Hepatocyte (in vitro differentiated cells): ENCODE data around the gene ABCA5. TPM values are rescaled to one million over a fixed set of nuclear protein-coding genes. Genes with fewer than 3 reads are reported as not detected.

Experiments
- DNase-seq: peaks from one replicate; pipeline ENCODE4 v3.0.0-alpha.2; 2016; ENCODE audit warnings: low spot score
- H2AFZ ChIP-seq: fragments of 200-600 bp; sonication (generic); 2 replicates; pipeline ENCODE4 v1.6.0; 2016; ENCODE audit warnings: antibody characterized with exemption, mild to moderate bottlenecking
- H3K27ac ChIP-seq: fragments of 200-600 bp; sonication (generic); 2 replicates; pipeline ENCODE4 v1.5.1; 2016; ENCODE audit warnings: mild to moderate bottlenecking
- H3K27me3 ChIP-seq: fragments of 200-600 bp; sonication (generic); 2 replicates; pipeline ENCODE4 v1.6.1; 2016
- H3K36me3 ChIP-seq: fragments of 200-600 bp; sonication (generic); replicated peaks from 2 replicates; pipeline ENCODE4 v1.5.1; 2016; ENCODE audit warnings: low read depth; ENCODE audit not compliant: insufficient read depth
- H3K4me1 ChIP-seq: fragments of 200-600 bp; sonication (generic); 2 replicates; pipeline ENCODE4 v1.5.1; 2016; ENCODE audit warnings: mild to moderate bottlenecking, moderate library complexity; ENCODE audit not compliant: insufficient read depth
- H3K4me2 ChIP-seq: fragments of 200-600 bp; sonication (generic); 2 replicates; pipeline ENCODE4 v1.6.0; 2016
- H3K4me3 ChIP-seq: fragments of 200-600 bp; sonication (generic); 2 replicates; pipeline ENCODE4 v1.5.1; 2016; ENCODE audit warnings: mild to moderate bottlenecking
- H3K79me2 ChIP-seq: fragments of 200-600 bp; sonication (generic); 2 replicates; pipeline ENCODE4 v1.6.0; 2017; ENCODE audit warnings: mild to moderate bottlenecking
- H3K9me2 ChIP-seq: fragments of 200-600 bp; sonication (generic); replicated peaks from 2 replicates; pipeline ENCODE4 v1.6.0; 2017; ENCODE audit warnings: mild to moderate bottlenecking; ENCODE audit not compliant: insufficient read depth
- H3K9me3 ChIP-seq: fragments of 200-600 bp; sonication (generic); 2 replicates; pipeline ENCODE4 v1.5.1; 2016; ENCODE audit warnings: low read depth, mild to moderate bottlenecking
- H4K20me1 ChIP-seq: fragments of 200-600 bp; sonication (generic); 2 replicates; pipeline ENCODE4 v1.6.0; 2016; ENCODE audit warnings: mild to moderate bottlenecking; ENCODE audit not compliant: insufficient read depth, poor library complexity, severe bottlenecking
- EZH2 ChIP-seq: fragments of 200-600 bp; sonication (generic); IDR thresholded peaks from 2 replicates; pipeline ENCODE4 v1.6.1; 2016; ENCODE audit warnings: antibody characterized with exemption, mild to moderate bottlenecking, borderline replicate concordance
- EZH2phosphoT487 ChIP-seq: fragments of 200-600 bp; sonication (generic); IDR thresholded peaks from one replicate; pipeline ENCODE4 v1.6.1; 2018; ENCODE audit warnings: antibody characterized with exemption, mild to moderate bottlenecking, low read depth, moderate library complexity; ENCODE audit not compliant: unreplicated experiment, severe bottlenecking
- WGBS: methylation state at CpG from one replicate; pipeline ENCODE4 v1.1.6; 2016; ENCODE audit warnings: low lambda C conversion rate; ENCODE audit errors: missing lambda C conversion rate; 5-methylcytosine and 5-hydroxymethylcytosine counted together
- polyA plus RNA-seq: library from polyadenylated mRNA; unstranded; fragments of >200 nt; fragmentation: Nextera tagmentation; extraction: Ambion mirVana; gene quantifications from 2 replicates; pipeline ENCODE4 v1.2.1, GENCODE V29; 2016
- total RNA-seq: library from RNA; depleted of rRNA; stranded (reverse); fragments of >200 nt; gene quantifications from 2 replicates; pipeline ENCODE4 v1.2.3, GENCODE V29; 2014
- TF ChIP-seq, protein P1 (sequence below): fragments of 200-600 bp; sonication (generic); IDR thresholded peaks from 2 replicates; pipeline ENCODE4 v1.5.1; 2016; ENCODE audit warnings: antibody characterized with exemption, mild to moderate bottlenecking; ENCODE audit not compliant: poor library complexity

The ABCA5 gene
- total and polyA plus RNA-seq, 2 experiments from 2014 or later, result 22.4 to 59.8 TPM

DNA sequence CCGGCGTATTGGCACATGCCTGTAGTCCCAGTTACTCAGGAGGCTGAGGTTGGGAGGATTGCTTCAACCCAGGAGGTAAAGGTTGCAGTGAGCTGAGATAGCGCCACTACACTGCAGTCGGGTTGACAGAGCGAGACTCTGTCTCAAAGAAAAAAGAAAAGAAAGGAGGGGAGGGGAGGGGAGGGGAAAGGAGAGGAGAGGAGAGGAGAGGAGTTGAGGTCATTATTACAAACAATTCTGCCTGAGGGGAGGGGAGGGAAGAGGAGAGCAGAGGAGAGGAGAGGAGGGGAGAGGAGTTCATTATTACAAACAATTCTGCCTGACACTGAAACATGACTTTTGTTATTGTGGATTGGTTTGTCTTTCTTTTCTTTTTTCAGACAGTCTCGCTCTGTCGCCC lies 19.8 kb upstream of the ABCA5 start:
- Histone ChIP-seq H2AFZ (no peak overlapping the region), H3K27ac (no peak overlapping the region), H3K27me3 (no peaks in the 10 kb centered on the region), H3K9me3 (no peaks in the 10 kb centered on the region), H3K4me1 (no peaks in the 10 kb centered on the region), H3K79me2 (no peaks in the 10 kb centered on the region), H4K20me1 (no peaks in the 10 kb centered on the region), H3K9me2 (no peaks in the 10 kb centered on the region), H3K4me3 (no peak overlapping the region), H3K36me3 (no peaks in the 10 kb centered on the region), H3K4me2 (no peak overlapping the region)
- TF ChIP-seq EZH2, result no peak
- no peak for TF ChIP-seq EZH2phosphoT487
- TF ChIP-seq, protein P1, sequence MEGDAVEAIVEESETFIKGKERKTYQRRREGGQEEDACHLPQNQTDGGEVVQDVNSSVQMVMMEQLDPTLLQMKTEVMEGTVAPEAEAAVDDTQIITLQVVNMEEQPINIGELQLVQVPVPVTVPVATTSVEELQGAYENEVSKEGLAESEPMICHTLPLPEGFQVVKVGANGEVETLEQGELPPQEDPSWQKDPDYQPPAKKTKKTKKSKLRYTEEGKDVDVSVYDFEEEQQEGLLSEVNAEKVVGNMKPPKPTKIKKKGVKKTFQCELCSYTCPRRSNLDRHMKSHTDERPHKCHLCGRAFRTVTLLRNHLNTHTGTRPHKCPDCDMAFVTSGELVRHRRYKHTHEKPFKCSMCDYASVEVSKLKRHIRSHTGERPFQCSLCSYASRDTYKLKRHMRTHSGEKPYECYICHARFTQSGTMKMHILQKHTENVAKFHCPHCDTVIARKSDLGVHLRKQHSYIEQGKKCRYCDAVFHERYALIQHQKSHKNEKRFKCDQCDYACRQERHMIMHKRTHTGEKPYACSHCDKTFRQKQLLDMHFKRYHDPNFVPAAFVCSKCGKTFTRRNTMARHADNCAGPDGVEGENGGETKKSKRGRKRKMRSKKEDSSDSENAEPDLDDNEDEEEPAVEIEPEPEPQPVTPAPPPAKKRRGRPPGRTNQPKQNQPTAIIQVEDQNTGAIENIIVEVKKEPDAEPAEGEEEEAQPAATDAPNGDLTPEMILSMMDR, result no peak
- no peak for DNase-seq
- 87% methylated on average over 7 of the region's 7 CpGs for WGBS

DNA sequence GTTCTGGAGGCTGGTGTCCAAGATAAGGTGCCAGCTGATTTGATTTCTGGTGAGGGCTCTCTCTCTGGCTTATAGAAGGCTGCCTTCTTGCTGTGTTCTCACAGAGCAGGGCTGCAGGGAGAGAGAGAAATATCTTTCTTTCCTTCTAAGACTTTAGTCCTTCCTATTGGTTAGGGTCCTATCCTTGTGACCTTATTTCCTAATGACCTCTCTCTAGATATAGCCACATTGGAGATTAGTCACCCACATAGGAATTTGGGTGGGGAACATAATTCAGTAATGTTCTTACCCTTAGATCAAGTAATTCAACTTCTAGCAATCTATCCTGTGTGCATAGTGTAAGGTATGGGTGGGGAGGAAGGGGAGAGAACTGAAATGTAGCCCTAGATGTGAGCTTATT lies 18.0 kb upstream of the ABCA5 start:
- Histone ChIP-seq H3K27ac (no peak overlapping the region), H4K20me1 (no peaks in the 10 kb centered on the region), H3K4me1 (no peaks in the 10 kb centered on the region), H3K79me2 (no peaks in the 10 kb centered on the region), H3K27me3 (no peaks in the 10 kb centered on the region), H3K9me3 (no peaks in the 10 kb centered on the region), H2AFZ (no peak overlapping the region), H3K36me3 (no peaks in the 10 kb centered on the region), H3K4me3 (no peak overlapping the region), H3K4me2 (no peak overlapping the region), H3K9me2 (no peaks in the 10 kb centered on the region)
- TF ChIP-seq EZH2, result no peak
- TF ChIP-seq, protein P1, result no peak
- no peak for DNase-seq

DNA sequence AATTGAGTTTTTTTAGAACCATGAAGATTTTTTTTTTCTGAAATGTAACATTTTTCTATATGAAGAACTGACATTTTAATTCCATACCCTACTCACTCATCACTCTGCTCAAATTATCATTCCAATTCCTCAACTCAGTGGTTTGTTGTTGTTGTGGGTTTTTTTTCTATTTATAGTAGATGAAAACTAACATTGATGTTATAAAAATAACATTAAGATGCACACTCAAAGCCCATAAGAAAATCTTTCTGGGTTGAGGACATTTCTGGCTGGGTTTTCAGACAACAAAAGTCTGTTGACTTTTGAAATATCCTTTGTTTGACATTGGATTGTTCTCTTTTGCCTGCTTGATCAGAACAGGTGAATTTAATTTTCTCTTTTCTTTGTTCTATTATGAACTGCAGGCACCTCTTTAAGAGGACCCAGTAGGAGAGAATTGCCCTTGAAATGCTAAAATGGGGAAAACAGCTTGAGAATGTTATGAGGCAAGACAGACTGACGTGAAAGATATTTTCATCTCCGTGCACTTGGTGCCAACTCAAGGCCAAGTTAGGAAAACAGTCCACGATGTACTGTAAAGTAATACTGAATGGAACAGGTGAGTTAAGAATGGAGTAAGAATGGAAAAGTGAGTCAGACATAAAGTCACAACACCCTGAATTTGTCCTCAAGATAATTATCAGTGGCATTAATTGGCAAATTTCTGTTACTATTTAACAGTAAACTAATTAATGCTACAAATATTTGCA lies 16.1 kb upstream of the ABCA5 start:
- Histone ChIP-seq H3K9me2 (no peaks in the 10 kb centered on the region), H3K4me1 (no peaks in the 10 kb centered on the region), H3K27me3 (no peaks in the 10 kb centered on the region), H3K9me3 (no peaks in the 10 kb centered on the region), H3K4me3 (no peak overlapping the region), H3K36me3 (no peaks in the 10 kb centered on the region), H4K20me1 (no peaks in the 10 kb centered on the region), H3K79me2 (no peaks in the 10 kb centered on the region), H3K4me2 (no peak overlapping the region), H2AFZ (no peak overlapping the region), H3K27ac (no peak overlapping the region)
- 65% methylated on average over 3 of the region's 3 CpGs for WGBS
- no peak for DNase-seq
- TF ChIP-seq EZH2, result no peak
- no peak for TF ChIP-seq EZH2phosphoT487
- TF ChIP-seq, protein P1, result no peak

DNA sequence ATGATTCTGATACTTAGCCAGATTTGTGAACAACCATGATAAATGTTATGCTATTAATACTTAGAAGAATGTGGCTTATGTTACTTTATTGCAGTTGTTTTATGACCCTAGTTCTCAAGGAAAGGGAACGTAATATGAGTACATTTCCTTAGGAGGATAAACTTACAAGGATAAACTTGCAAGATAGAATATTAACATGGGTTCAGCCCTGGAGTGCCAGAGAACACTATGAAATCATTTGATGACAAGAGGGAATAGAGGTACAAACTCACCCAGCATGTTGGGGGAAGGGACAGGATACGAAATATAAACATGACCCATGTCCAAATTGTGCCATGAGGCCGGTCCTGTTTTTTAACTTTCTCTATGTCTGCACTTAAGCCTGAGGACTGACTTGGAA lies 13.0 kb upstream of the ABCA5 start:
- Histone ChIP-seq H3K9me2 (no peaks in the 10 kb centered on the region), H3K79me2 (no peaks in the 10 kb centered on the region), H3K27ac (no peak overlapping the region), H3K9me3 (no peaks in the 10 kb centered on the region), H3K4me2 (no peak overlapping the region), H3K36me3 (no peaks in the 10 kb centered on the region), H3K27me3 (no peaks in the 10 kb centered on the region), H3K4me3 (no peak overlapping the region), H3K4me1 (no peaks in the 10 kb centered on the region), H4K20me1 (no peaks in the 10 kb centered on the region), H2AFZ (no peak overlapping the region)
- TF ChIP-seq EZH2phosphoT487, result no peak
- 31% methylated on average over 3 of the region's 3 CpGs for WGBS
- DNase-seq, result no peak
